Caco-2 (cell line): Measurements from ENCODE around the gene HS6ST2. TPM values are rescaled to one million over a fixed set of nuclear protein-coding genes. Genes with fewer than 3 reads are reported as not detected.

ENCODE experiments used
- BruUV-seq: library from RNA; stranded (reverse); fragments of 400-500 nt; replicated peaks from 2 replicates; lab custom pipeline; 2021; lab: Mats Ljungman, UMichigan
- CTCF ChIA-PET: fragments of 300-600 bp; sonication (Branson Sonifier 250); formaldehyde crosslinking; loops from one replicate; lab custom pipeline; 2022; ENCODE audit warnings: antibody characterized with exemption; lab: Charles Lee
- POLR2A ChIA-PET: fragments of 300-600 bp; sonication (Branson Sonifier 250); formaldehyde crosslinking; loops from one replicate; lab custom pipeline; 2022; ENCODE audit warnings: antibody characterized with exemption; lab: Charles Lee
- DNase-seq, 2 experiments: peaks; one replicate each; pipeline versions ENCODE4 v3.0.0 to v3.0.0-alpha.2; 2020 to 2022
- H3K27me3 ChIP-seq: replicated peaks from 2 replicates; pipeline ENCODE4 v1.6.0; 2011; ENCODE audit warnings: low read length; ENCODE audit not compliant: control insufficient read depth, insufficient read depth
- H3K36me3 ChIP-seq: 2 replicates; pipeline ENCODE4 v1.5.1; 2011; ENCODE audit warnings: low read length; ENCODE audit not compliant: control insufficient read depth, insufficient read depth
- H3K4me1 ChIP-seq: fragments of 250-450 bp; sonication (Bioruptor Pico); 2 replicates; pipeline ENCODE4 v1.5.1; 2020; ENCODE audit warnings: mild to moderate bottlenecking
- H3K4me3 ChIP-seq: 2 replicates; pipeline ENCODE4 v1.5.1; 2011; ENCODE audit warnings: low read depth, mild to moderate bottlenecking, control low read depth, low read length
- H3K9me3 ChIP-seq: fragments of 250-450 bp; sonication (Bioruptor Pico); 2 replicates; pipeline ENCODE4 v1.5.1; 2020; ENCODE audit warnings: mild to moderate bottlenecking, moderate library complexity
- H3K27ac Mint-ChIP-seq: one replicate; pipeline ENCODE4 v1.8.0; 2022; ENCODE audit warnings: mixed read lengths; ENCODE audit not compliant: unreplicated experiment
- H3K27me3 Mint-ChIP-seq: one replicate; pipeline ENCODE4 v1.8.0; 2022; ENCODE audit warnings: mixed read lengths; ENCODE audit not compliant: insufficient read depth, unreplicated experiment
- H3K36me3 Mint-ChIP-seq: one replicate; pipeline ENCODE4 v1.8.0; 2022; ENCODE audit warnings: mild to moderate bottlenecking, mixed read lengths; ENCODE audit not compliant: insufficient read depth, unreplicated experiment
- H3K4me1 Mint-ChIP-seq: one replicate; pipeline ENCODE4 v1.8.0; 2022; ENCODE audit warnings: low read depth, mixed read lengths; ENCODE audit not compliant: unreplicated experiment
- H3K4me3 Mint-ChIP-seq: one replicate; pipeline ENCODE4 v1.8.0; 2022; ENCODE audit warnings: mild to moderate bottlenecking, moderate library complexity, mixed read lengths; ENCODE audit not compliant: unreplicated experiment
- H3K9me3 Mint-ChIP-seq: one replicate; pipeline ENCODE4 v1.8.0; 2022; ENCODE audit warnings: mixed read lengths; ENCODE audit not compliant: unreplicated experiment
- intact Hi-C: fragments of 100-400 bp; cut with micrococcal nuclease; formaldehyde crosslinking; loops from one replicate; pipeline ENCODE4 v1.10.0; 2022; ENCODE audit not compliant: unreplicated experiment
- total RNA-seq: library from RNA; stranded (reverse); gene quantifications from 2 replicates; pipeline ENCODE4 v1.2.3, GENCODE V29; 2022
- TF ChIP-seq, protein P1 (sequence below), 2 experiments: fragments of 200-600 bp in 1 of 2; IDR thresholded peaks; 1 replicate in 1 of 2; 2 replicates in 1 of 2; pipeline versions ENCODE4 v1.5.1 to v1.8.0; 2011 to 2022; ENCODE audit warnings: antibody characterized with exemption in 1 of 2, control low read depth in 1 of 2, inconsistent platforms in 1 of 2, low read depth in 1 of 2, low read length in 1 of 2, mild to moderate bottlenecking in 1 of 2, moderate library complexity in 1 of 2; ENCODE audit not compliant: insufficient read depth in 1 of 2, severe bottlenecking in 1 of 2, unreplicated experiment in 1 of 2

The HS6ST2 gene
- total RNA-seq, 1 experiment from 2014 or later = 34.9 TPM

DNA sequence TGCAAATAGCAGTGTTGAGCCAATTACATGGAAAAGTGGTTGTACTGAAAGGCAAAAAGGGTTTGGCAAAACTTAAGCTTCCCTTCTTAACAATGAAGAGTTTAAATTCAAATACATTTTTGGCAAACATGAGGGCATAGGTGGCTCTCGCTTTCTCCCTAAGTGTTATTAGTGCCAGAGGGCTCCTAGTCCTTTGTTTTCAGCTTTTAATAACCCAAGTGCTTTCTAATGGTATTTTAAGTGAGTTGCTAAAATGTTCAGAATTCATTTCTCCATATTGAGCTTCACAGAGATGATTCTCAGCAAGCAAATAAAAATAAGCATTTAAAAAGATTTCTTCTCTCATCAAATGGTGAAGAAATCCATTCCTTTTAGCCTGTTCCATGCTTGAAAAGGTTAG lies 123.7 kb downstream of the HS6ST2 start:
- no peaks in the 10 kb centered on the region for H3K27me3 Mint-ChIP-seq
- TF ChIP-seq, protein P1, sequence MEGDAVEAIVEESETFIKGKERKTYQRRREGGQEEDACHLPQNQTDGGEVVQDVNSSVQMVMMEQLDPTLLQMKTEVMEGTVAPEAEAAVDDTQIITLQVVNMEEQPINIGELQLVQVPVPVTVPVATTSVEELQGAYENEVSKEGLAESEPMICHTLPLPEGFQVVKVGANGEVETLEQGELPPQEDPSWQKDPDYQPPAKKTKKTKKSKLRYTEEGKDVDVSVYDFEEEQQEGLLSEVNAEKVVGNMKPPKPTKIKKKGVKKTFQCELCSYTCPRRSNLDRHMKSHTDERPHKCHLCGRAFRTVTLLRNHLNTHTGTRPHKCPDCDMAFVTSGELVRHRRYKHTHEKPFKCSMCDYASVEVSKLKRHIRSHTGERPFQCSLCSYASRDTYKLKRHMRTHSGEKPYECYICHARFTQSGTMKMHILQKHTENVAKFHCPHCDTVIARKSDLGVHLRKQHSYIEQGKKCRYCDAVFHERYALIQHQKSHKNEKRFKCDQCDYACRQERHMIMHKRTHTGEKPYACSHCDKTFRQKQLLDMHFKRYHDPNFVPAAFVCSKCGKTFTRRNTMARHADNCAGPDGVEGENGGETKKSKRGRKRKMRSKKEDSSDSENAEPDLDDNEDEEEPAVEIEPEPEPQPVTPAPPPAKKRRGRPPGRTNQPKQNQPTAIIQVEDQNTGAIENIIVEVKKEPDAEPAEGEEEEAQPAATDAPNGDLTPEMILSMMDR (IDR thresholded peaks at IDR 0.05; ENCODE audit: insufficient read depth in 1 of 2, low read depth in 1 of 2, low read length in 1 of 2, severe bottlenecking in 1 of 2, unreplicated experiment in 1 of 2) = no peak
- H3K4me3 ChIP-seq = no peak overlapping the region
- no peak overlapping the region for H3K4me3 Mint-ChIP-seq
- H3K4me1 ChIP-seq = no peaks in the 10 kb centered on the region
- H3K27ac Mint-ChIP-seq = no peak overlapping the region
- H3K9me3 Mint-ChIP-seq = no peaks in the 10 kb centered on the region
- DNase-seq = no peak
- H3K4me1 Mint-ChIP-seq = no peaks in the 10 kb centered on the region
- no peaks in the 10 kb centered on the region for H3K36me3 ChIP-seq
- no peaks in the 10 kb centered on the region for H3K27me3 ChIP-seq
- ChIA-PET POLR2A (no interaction called here), CTCF (no interaction called here)
- BruUV-seq = no TSS peak
- H3K36me3 Mint-ChIP-seq = no peaks in the 10 kb centered on the region
- H3K9me3 ChIP-seq = no peaks in the 10 kb centered on the region
- intact Hi-C loops = no loop called here

DNA sequence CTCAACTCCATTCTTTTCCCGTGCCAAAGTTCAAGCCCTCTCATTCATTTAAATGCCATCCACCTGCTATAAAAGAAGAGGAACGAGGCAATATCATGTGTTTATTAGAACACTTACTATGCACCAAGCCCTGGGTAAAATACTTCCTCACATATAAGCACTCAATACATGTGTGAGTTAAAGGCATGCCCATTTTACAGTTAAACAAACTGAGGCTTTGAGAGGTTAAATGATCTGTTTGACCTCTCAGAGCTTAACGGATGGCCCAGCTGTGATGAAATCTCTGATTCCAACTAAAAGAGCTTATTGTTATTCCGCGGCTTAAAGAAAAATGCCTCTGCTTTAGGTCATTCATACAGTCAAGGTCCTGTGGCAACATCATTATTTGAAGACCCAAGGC lies 124.3 kb downstream of the HS6ST2 start:
- H3K27me3 Mint-ChIP-seq = no peaks in the 10 kb centered on the region
- no peaks in the 10 kb centered on the region for H3K27me3 ChIP-seq
- TF ChIP-seq, protein P1 (IDR thresholded peaks at IDR 0.05; ENCODE audit: insufficient read depth in 1 of 2, low read depth in 1 of 2, low read length in 1 of 2, severe bottlenecking in 1 of 2, unreplicated experiment in 1 of 2) = no peak
- CTCF ChIA-PET = no interaction called here
- no peaks in the 10 kb centered on the region for H3K4me1 Mint-ChIP-seq
- no peaks in the 10 kb centered on the region for H3K9me3 ChIP-seq
- no peaks in the 10 kb centered on the region for H3K36me3 ChIP-seq
- no peak overlapping the region for H3K27ac Mint-ChIP-seq
- no peak overlapping the region for H3K4me3 Mint-ChIP-seq
- BruUV-seq = no TSS peak
- H3K36me3 Mint-ChIP-seq = no peaks in the 10 kb centered on the region
- intact Hi-C loops = no loop called here
- no peaks in the 10 kb centered on the region for H3K9me3 Mint-ChIP-seq
- DNase-seq = no peak
- no peaks in the 10 kb centered on the region for H3K4me1 ChIP-seq
- no peak overlapping the region for H3K4me3 ChIP-seq
- POLR2A ChIA-PET = no interaction called here

DNA sequence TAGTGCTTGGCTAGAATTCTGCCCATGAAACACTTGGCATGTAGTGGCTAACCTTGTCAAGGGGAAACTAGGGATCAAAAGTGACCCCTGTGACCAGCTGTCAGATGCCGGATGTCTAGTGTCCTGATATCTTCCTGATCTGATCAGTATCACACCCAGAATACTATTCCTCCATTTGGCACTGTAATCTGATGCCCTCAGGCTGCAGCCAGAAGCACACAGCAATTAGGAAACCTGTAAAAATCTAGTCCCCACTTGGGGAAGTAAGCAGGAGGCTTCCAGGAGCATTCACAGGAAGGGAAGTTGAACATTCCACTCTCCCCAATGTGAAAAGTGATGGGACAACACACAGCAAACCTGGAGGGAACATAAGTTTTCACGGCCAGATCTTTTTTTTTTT lies 125.1 kb downstream of the HS6ST2 start:
- TF ChIP-seq, protein P1 (IDR thresholded peaks at IDR 0.05; ENCODE audit: insufficient read depth in 1 of 2, low read depth in 1 of 2, low read length in 1 of 2, severe bottlenecking in 1 of 2, unreplicated experiment in 1 of 2) = no peak
- Mint-ChIP-seq H3K4me1 (no peaks in the 10 kb centered on the region), H3K9me3 (no peaks in the 10 kb centered on the region), H3K27me3 (no peaks in the 10 kb centered on the region), H3K4me3 (no peak overlapping the region), H3K27ac (no peak overlapping the region), H3K36me3 (no peaks in the 10 kb centered on the region)
- Histone ChIP-seq H3K9me3 (no peaks in the 10 kb centered on the region), H3K27me3 (no peaks in the 10 kb centered on the region), H3K4me3 (no peak overlapping the region), H3K36me3 (no peaks in the 10 kb centered on the region), H3K4me1 (no peaks in the 10 kb centered on the region)
- ChIA-PET POLR2A (no interaction called here), CTCF (no interaction called here)
- intact Hi-C loops = no loop called here
- DNase-seq = no peak
- BruUV-seq = no TSS peak
